Measurements from ENCODE around the gene PCSK6.

DNA sequence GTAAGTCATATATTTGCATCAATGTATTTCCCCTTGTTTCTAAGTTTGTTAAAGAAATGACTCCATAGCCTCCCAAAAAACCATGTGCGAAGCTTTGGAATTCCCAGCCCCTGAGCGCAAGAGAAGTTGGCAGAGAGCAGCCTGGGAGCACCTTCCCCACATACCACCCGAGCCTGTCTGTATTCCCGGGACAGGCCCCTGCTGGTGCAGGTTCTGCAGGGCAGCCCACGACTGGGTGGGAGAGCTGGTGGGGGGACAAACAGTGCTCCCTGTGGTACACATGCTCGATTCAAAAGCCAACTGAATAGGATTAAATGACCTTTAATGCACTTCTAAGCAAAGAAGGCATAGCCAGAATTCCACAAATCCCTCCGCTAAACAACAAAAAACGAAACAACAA, 119.8 kb downstream of the PCSK6 start:
- TF ChIP-seq BHLHE40 (IDR thresholded peaks at IDR 0.05; ENCODE audit: borderline replicate concordance), result no peak
- no peak for TF ChIP-seq HDGF (IDR thresholded peaks at IDR 0.05; ENCODE audit: borderline replicate concordance)
- TF ChIP-seq FOXA1 (IDR thresholded peaks at IDR 0.05), result no peak
- TF ChIP-seq L3MBTL2 (conservative IDR thresholded peaks at IDR 0.05), result no peak
- TF ChIP-seq CTBP1 (IDR thresholded peaks at IDR 0.05; ENCODE audit: borderline replicate concordance), result no peak
- no peak for TF ChIP-seq NFRKB (IDR thresholded peaks at IDR 0.05)
- no peak for TF ChIP-seq FOXK2 (IDR thresholded peaks at IDR 0.05)
- TF ChIP-seq ELF4 (IDR thresholded peaks at IDR 0.05), result no peak
- no peak for TF ChIP-seq ARNT (IDR thresholded peaks at IDR 0.05)
- no peak for TF ChIP-seq FOXM1 (IDR thresholded peaks at IDR 0.05; ENCODE audit: borderline replicate concordance)
